PC-9 (cell line): Measurements from ENCODE around the gene TP53BP1. TPM values are rescaled to one million over a fixed set of nuclear protein-coding genes. Genes with fewer than 3 reads are reported as not detected.
"Not testable (repeated sequence)": the region's sequence is repeated elsewhere in the genome, so short reads cannot be mapped to it uniquely, and the experiment has no call there.

Experiments
- BruUV-seq: library from RNA; stranded (reverse); fragments of 400-500 nt; replicated peaks from 2 replicates; lab custom pipeline; 2021; lab: Mats Ljungman, UMichigan
- CTCF ChIA-PET: fragments of 300-600 bp; sonication (Branson Sonifier 250); formaldehyde crosslinking; loops from one replicate; lab custom pipeline; 2022; ENCODE audit warnings: antibody characterized with exemption; lab: Charles Lee
- POLR2A ChIA-PET: fragments of 300-600 bp; sonication (Branson Sonifier 250); formaldehyde crosslinking; loops from one replicate; lab custom pipeline; 2022; ENCODE audit warnings: antibody characterized with exemption; ENCODE audit not compliant: unreplicated experiment; lab: Charles Lee
- DNase-seq, 2 experiments: peaks; one replicate each; pipeline versions ENCODE4 v3.0.0 to v3.0.0-alpha.2; 2015 to 2022; ENCODE audit warnings: mixed read lengths in 1 of 2
- H2AFZ ChIP-seq: fragments of 200-600 bp; sonication (generic); 2 replicates; pipeline ENCODE4 v1.8.1; 2017; ENCODE audit warnings: antibody characterized with exemption
- H3F3A ChIP-seq: fragments of 200-600 bp; sonication (generic); 2 replicates; pipeline ENCODE4 v1.8.1; 2017; ENCODE audit warnings: antibody characterized with exemption, mild to moderate bottlenecking, low read depth; ENCODE audit not compliant: insufficient read depth
- H3K27ac ChIP-seq: fragments of 200-600 bp; sonication (generic); 2 replicates; pipeline ENCODE4 v1.6.1; 2016; ENCODE audit warnings: mixed run types
- H3K27me3 ChIP-seq: fragments of 200-600 bp; sonication (generic); 2 replicates; pipeline ENCODE4 v1.6.1; 2016; ENCODE audit warnings: low read depth, mixed run types; ENCODE audit not compliant: insufficient read depth
- H3K36me3 ChIP-seq: fragments of 200-600 bp; sonication (generic); 2 replicates; pipeline ENCODE4 v1.6.1; 2016; ENCODE audit warnings: low read depth, mixed run types
- H3K4me1 ChIP-seq: fragments of 200-600 bp; sonication (generic); replicated peaks from 2 replicates; pipeline ENCODE4 v1.6.1; 2016; ENCODE audit warnings: mixed run types; ENCODE audit not compliant: insufficient read depth
- H3K4me2 ChIP-seq: fragments of 200-600 bp; sonication (generic); 2 replicates; pipeline ENCODE4 v1.6.1; 2017; ENCODE audit warnings: mixed run types
- H3K4me3 ChIP-seq: fragments of 200-600 bp; sonication (generic); 2 replicates; pipeline ENCODE4 v1.6.1; 2016; ENCODE audit warnings: mixed run types
- H3K79me2 ChIP-seq: fragments of 200-600 bp; sonication (generic); 2 replicates; pipeline ENCODE4 v1.6.1; 2017; ENCODE audit warnings: low read depth, mixed run types
- H3K9me2 ChIP-seq: fragments of 200-600 bp; sonication (generic); 2 replicates; pipeline ENCODE4 v1.8.1; 2017; ENCODE audit warnings: mild to moderate bottlenecking; ENCODE audit not compliant: insufficient read depth
- H3K9me3 ChIP-seq: fragments of 200-600 bp; sonication (generic); 2 replicates; pipeline ENCODE4 v1.8.1; 2016; ENCODE audit warnings: low read depth; ENCODE audit not compliant: insufficient read depth
- H4K20me1 ChIP-seq: fragments of 200-600 bp; sonication (generic); 2 replicates; pipeline ENCODE4 v1.8.1; 2017; ENCODE audit not compliant: insufficient read depth
- EZH2 ChIP-seq: fragments of 200-600 bp; sonication (generic); IDR thresholded peaks from 2 replicates; pipeline ENCODE4 v1.8.0; 2017; ENCODE audit warnings: antibody characterized with exemption, low read depth
- intact Hi-C: fragments of 100-400 bp; cut with micrococcal nuclease; formaldehyde crosslinking; loops from one replicate; pipeline ENCODE4 v1.10.0; 2022; ENCODE audit not compliant: unreplicated experiment
- total RNA-seq: library from RNA; stranded (reverse); gene quantifications from 2 replicates; pipeline ENCODE4 v1.2.3, GENCODE V29; 2021
- TF ChIP-seq, protein P1 (sequence below): fragments of 200-600 bp; sonication (generic); conservative IDR thresholded peaks from 2 replicates; pipeline ENCODE4 v1.6.1; 2017; ENCODE audit warnings: mixed run types, antibody characterized with exemption, mild to moderate bottlenecking, moderate library complexity

The TP53BP1 gene
- total RNA-seq, 1 experiment from 2014 or later, result 66.8 TPM

DNA sequence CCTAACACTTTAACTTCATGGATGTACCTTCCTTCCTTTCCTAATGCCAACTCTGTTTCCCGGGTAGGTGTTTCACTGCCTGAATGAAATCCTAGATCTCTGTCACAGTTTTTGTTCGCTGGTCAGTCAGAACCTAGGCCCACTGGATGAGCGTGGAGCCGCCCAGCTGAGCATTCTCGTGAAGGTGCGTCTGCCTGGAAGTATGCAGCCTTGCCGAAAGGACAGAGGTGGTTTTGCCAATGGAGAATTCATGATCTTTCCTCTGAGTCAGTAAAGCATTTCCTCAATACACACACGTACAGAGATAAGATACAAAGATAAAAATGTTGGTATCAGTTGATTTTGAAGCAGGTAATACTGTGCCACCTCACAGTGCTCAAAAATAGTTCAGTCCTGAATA, 89.3 kb downstream of the TP53BP1 start:
- Histone ChIP-seq H3F3A (peaks cover 10% of the 10 kb centered on the region; the same call in 1 of the 2 replicates), H3K27me3 (no peaks in the 10 kb centered on the region), H3K4me2 (no peak overlapping the region), H3K9me3 (no peaks in the 10 kb centered on the region), H4K20me1 (no peaks in the 10 kb centered on the region), H2AFZ (no peak overlapping the region), H3K4me3 (no peak overlapping the region), H3K4me1 (no peaks in the 10 kb centered on the region), H3K27ac (no peak overlapping the region), H3K79me2 (no peaks in the 10 kb centered on the region), H3K36me3 (peaks cover 3% of the 10 kb centered on the region), H3K9me2 (no peaks in the 10 kb centered on the region)
- CTCF ChIA-PET, result no interaction called here
- TF ChIP-seq, protein P1, sequence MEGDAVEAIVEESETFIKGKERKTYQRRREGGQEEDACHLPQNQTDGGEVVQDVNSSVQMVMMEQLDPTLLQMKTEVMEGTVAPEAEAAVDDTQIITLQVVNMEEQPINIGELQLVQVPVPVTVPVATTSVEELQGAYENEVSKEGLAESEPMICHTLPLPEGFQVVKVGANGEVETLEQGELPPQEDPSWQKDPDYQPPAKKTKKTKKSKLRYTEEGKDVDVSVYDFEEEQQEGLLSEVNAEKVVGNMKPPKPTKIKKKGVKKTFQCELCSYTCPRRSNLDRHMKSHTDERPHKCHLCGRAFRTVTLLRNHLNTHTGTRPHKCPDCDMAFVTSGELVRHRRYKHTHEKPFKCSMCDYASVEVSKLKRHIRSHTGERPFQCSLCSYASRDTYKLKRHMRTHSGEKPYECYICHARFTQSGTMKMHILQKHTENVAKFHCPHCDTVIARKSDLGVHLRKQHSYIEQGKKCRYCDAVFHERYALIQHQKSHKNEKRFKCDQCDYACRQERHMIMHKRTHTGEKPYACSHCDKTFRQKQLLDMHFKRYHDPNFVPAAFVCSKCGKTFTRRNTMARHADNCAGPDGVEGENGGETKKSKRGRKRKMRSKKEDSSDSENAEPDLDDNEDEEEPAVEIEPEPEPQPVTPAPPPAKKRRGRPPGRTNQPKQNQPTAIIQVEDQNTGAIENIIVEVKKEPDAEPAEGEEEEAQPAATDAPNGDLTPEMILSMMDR, result no peak
- intact Hi-C loops, result no loop called here
- BruUV-seq, result no TSS peak
- DNase-seq, result no peak
- POLR2A ChIA-PET, result no interaction called here

DNA sequence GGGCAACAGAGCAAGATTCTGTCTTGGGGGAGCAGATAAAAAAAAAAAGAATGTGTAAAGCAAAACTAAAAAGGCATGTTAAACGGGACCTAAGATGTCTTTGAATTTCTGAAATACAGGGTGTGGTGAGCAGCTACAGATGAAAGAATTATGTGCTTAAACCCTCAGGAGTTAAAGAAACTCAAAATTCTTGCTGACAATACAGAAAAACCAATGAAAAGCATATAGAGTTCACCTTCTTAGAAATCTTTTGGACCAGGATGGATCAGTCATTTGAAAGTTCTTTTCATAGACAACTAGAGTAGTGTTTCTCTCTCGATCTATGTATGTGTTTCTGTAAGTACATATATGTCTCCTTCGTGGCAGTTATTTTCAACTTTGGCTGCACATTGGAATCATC, 90.7 kb downstream of the TP53BP1 start:
- Histone ChIP-seq H3F3A (peaks cover 7% of the 10 kb centered on the region; the same call in 1 of the 2 replicates), H2AFZ (no peak overlapping the region), H3K27me3 (no peaks in the 10 kb centered on the region), H3K9me2 (no peaks in the 10 kb centered on the region), H3K36me3 (peaks cover 2% of the 10 kb centered on the region; the same call in 1 of the 2 replicates), H3K79me2 (no peaks in the 10 kb centered on the region), H3K4me1 (no peaks in the 10 kb centered on the region), H4K20me1 (no peaks in the 10 kb centered on the region), H3K9me3 (no peaks in the 10 kb centered on the region), H3K27ac (no peak overlapping the region), H3K4me2 (no peak overlapping the region), H3K4me3 (no peak overlapping the region)
- TF ChIP-seq EZH2, result no peak
- TF ChIP-seq, protein P1, result no peak
- intact Hi-C loops, result no loop called here
- ChIA-PET POLR2A (no interaction called here), CTCF (no interaction called here)
- no peak for DNase-seq
- no TSS peak for BruUV-seq

DNA sequence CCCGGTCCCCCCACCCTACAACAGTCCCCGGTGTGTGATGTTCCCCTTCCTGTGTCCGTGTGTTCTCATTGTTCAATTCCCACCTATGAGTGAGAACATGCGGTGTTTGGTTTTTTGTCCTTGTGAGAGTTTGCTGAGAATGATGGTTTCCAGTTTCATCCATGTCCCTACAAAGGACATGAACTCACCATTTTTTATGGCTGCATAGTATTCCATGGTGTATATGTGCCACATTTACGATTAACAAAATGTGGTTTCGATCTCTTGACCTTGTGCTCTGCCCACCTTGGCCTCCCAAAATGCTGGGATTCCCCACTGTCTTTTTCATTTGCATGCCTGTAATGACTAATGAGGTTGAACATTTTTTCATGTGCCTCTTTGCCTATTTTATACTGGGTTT, 99.4 kb downstream of the TP53BP1 start:
- intact Hi-C loops, result not testable (repeated sequence)

DNA sequence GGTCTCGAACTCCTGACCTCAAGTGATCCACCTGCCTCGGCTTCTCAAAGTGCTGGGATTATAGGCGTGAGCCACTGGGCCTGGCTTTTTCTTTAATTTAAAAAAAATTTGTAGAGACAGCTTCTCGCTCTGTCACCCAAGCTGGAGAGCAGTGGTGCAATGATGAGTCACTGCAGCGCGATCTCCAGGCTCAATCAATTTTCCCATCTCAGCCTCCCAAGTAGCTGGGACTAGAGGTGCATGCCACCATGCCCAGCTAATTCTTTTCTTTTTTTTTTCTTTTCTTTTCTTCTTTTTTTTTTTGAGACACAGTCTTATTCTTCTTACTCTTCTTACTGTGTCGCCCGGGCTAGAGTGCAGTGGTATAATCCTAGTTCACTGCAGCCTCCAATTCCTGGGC, 102.2 kb downstream of the TP53BP1 start:
- no peaks in the 10 kb centered on the region for H3K4me1 ChIP-seq
- POLR2A ChIA-PET, result no interaction called here
- H3K9me3 ChIP-seq, result no peaks in the 10 kb centered on the region
- intact Hi-C loops, result no loop called here
- no peak overlapping the region for H3K4me2 ChIP-seq
- DNase-seq, result no peak
- H3F3A ChIP-seq, result no peaks in the 10 kb centered on the region
- no peak overlapping the region for H3K27ac ChIP-seq
- H3K9me2 ChIP-seq, result no peaks in the 10 kb centered on the region
- no peaks in the 10 kb centered on the region for H3K27me3 ChIP-seq
- CTCF ChIA-PET, result interaction anchor here (0.6 kb wide), 1 partner anchor 697 kb away, joined by 4 read pairs; no protein-coding TSS in a partner anchor
- no peak overlapping the region for H3K4me3 ChIP-seq
- no peak overlapping the region for H2AFZ ChIP-seq
- no peaks in the 10 kb centered on the region for H3K79me2 ChIP-seq
- H4K20me1 ChIP-seq, result no peaks in the 10 kb centered on the region
- TF ChIP-seq, protein P1, result no peak
- TF ChIP-seq EZH2, result no peak
- no TSS peak for BruUV-seq
- H3K36me3 ChIP-seq, result 0 out of 2 replicates have a peak, but pooled peaks cover 5% of the 10 kb centered on the region

More for the DNA sequence above, 99.4 kb downstream of the TP53BP1 start:
- CTCF ChIA-PET, H3K27ac ChIP-seq, H3F3A ChIP-seq, H3K79me2 ChIP-seq, POLR2A ChIA-PET, H3K27me3 ChIP-seq, H3K9me2 ChIP-seq, DNase-seq, H3K4me1 ChIP-seq, H2AFZ ChIP-seq, H3K4me3 ChIP-seq, BruUV-seq, H3K9me3 ChIP-seq, H3K4me2 ChIP-seq, H4K20me1 ChIP-seq, H3K36me3 ChIP-seq: not testable (repeated sequence)
